ENCODE measurements around the gene AK1. TPM values are rescaled to one million over a fixed set of nuclear protein-coding genes. Genes with fewer than 3 reads are reported as not detected.

The AK1 gene
- total RNA-seq, 1 experiment from 2014 or later, result 62.1 TPM

DNA sequence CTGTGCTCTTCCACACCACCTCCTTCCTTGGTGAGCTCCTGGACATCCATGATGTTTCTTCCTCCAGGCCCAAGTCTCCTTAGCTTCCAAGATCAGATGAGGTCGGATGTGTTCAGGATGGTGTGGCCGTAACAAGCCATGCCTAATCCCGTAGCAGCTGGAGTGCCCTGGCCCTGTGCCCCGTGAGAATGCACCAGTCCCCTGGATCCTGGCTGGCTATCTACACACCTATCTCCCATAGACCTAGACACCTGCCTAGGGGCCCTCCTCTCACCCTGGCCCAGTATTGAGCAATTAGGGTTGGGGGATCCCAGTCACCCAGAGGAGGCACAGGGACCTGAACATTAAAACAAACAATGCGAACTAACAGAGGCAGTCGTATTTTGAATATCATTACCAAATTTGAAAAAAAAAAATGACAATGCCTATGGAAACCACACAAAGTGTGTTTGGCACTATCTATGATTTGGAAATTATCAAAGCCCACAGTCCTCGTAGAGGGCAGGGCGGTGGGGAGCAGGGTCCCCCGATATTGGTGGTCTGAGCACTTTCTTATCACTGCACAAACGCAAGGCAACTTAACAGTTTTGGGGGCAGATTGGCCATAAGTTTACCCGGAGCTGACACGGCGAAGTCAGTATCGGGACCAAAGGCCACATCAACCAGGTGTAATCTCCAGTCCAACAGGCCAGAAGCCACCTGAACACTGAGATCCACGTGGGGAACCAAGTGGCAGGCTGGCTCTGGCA is 36.2 kb downstream of the AK1 start:
- DNase-seq (ENCODE audit: low read depth, low spot score), result no peak
- BruUV-seq (replicated peaks), result no TSS peak
- ChIA-PET POLR2A (no interaction called here), CTCF (no interaction called here)
- Histone ChIP-seq H3K9me3 (ENCODE audit: control insufficient read depth, insufficient read depth, low read depth, low read length) (no peaks in the 10 kb centered on the region), H3K36me3 (ENCODE audit: control insufficient read depth, insufficient read depth, low read length) (no peaks in the 10 kb centered on the region), H3K27ac (ENCODE audit: low read length) (no peak overlapping the region), H3K4me1 (ENCODE audit: control insufficient read depth, insufficient read depth, low read length) (peaks cover 2% of the 10 kb centered on the region; the same call in 1 of the 2 replicates), H3K4me3 (ENCODE audit: low read depth in 2 of 2, low read length in 2 of 2) (no peak overlapping the region), H3K27me3 (ENCODE audit: control insufficient read depth, insufficient read depth, low read length) (no peaks in the 10 kb centered on the region)
- intact Hi-C loops (cut with micrococcal nuclease; ENCODE audit: unreplicated experiment) (no loop called here), in situ Hi-C loops (cut with HindIII; ENCODE audit: low pct_unique_long_range_greater_than_20kb, low sequenced_read_pairs) (no loop called here)
- ATAC-seq, result no peak
- TF ChIP-seq REST (IDR thresholded peaks at IDR 0.05; ENCODE audit: insufficient read depth in 1 of 2, low read depth in 2 of 2, low read length in 1 of 2) (no peak), POLR2AphosphoS5 (IDR thresholded peaks at IDR 0.05; ENCODE audit: low read depth, low read length) (no peak), SIN3A (IDR thresholded peaks at IDR 0.05; ENCODE audit: borderline replicate concordance, insufficient read depth, low read depth, low read length) (no peak), TCF7L2 (IDR thresholded peaks at IDR 0.05; ENCODE audit: low read depth, low read length) (no peak)
- TF ChIP-seq, protein P1, sequence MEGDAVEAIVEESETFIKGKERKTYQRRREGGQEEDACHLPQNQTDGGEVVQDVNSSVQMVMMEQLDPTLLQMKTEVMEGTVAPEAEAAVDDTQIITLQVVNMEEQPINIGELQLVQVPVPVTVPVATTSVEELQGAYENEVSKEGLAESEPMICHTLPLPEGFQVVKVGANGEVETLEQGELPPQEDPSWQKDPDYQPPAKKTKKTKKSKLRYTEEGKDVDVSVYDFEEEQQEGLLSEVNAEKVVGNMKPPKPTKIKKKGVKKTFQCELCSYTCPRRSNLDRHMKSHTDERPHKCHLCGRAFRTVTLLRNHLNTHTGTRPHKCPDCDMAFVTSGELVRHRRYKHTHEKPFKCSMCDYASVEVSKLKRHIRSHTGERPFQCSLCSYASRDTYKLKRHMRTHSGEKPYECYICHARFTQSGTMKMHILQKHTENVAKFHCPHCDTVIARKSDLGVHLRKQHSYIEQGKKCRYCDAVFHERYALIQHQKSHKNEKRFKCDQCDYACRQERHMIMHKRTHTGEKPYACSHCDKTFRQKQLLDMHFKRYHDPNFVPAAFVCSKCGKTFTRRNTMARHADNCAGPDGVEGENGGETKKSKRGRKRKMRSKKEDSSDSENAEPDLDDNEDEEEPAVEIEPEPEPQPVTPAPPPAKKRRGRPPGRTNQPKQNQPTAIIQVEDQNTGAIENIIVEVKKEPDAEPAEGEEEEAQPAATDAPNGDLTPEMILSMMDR (IDR thresholded peaks at IDR 0.05), result no peak

DNA sequence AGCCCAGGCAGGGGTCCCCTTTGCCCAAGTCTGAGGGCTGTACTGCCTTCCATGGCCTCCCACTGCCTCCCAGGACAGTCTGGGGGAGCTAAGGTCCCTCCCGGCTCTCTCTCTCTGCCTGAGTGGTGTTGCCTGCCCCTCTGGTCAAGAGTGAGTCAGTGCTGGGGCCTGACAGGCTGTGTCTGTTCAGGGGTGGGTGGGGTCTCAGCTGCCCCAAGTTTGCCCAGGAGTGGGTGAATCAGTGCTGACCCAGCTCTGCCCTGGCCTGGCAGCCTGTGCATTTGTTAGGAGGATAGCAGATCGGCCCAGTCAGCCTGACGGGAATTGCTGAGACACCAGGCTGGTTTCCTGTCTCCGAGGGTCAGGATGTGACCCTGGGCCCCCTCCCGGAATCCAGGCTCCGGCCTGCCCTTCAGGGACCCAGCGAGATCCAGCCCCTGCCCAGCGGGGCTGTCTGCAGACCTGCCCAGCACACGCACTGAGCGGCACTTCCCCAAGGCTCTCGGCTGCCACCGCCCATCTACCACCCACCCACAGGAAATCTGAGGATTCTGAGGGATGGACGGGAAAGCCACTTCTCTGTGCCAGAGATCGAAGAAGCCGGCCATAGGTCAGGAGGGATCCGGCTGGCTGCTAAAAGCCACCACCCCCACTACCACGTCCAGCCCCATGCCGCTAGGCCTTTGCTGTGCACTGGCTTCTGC is 38.9 kb downstream of the AK1 start:
- H3K4me3 ChIP-seq (ENCODE audit: low read depth in 2 of 2, low read length in 2 of 2), result no peak overlapping the region
- BruUV-seq (replicated peaks), result no TSS peak
- no peak overlapping the region for H3K27ac ChIP-seq (ENCODE audit: low read length)
- TF ChIP-seq, protein P1 (IDR thresholded peaks at IDR 0.05), result no peak
- TF ChIP-seq POLR2AphosphoS5 (IDR thresholded peaks at IDR 0.05; ENCODE audit: low read depth, low read length), result no peak
- no peak for TF ChIP-seq SIN3A (IDR thresholded peaks at IDR 0.05; ENCODE audit: borderline replicate concordance, insufficient read depth, low read depth, low read length)
- TF ChIP-seq TCF7L2 (IDR thresholded peaks at IDR 0.05; ENCODE audit: low read depth, low read length), result no peak
- no peak for TF ChIP-seq REST (IDR thresholded peaks at IDR 0.05; ENCODE audit: insufficient read depth in 1 of 2, low read depth in 2 of 2, low read length in 1 of 2)
- H3K4me1 ChIP-seq (ENCODE audit: control insufficient read depth, insufficient read depth, low read length), result peaks cover 4% of the 10 kb centered on the region; the same call in 1 of the 2 replicates
- intact Hi-C loops (cut with micrococcal nuclease; ENCODE audit: unreplicated experiment), result no loop called here
- peak; percentile 64 for ATAC-seq
- in situ Hi-C loops (cut with HindIII; ENCODE audit: low pct_unique_long_range_greater_than_20kb, low sequenced_read_pairs), result no loop called here
- peak; percentile 8 for DNase-seq (ENCODE audit: low read depth, low spot score)
- H3K27me3 ChIP-seq (ENCODE audit: control insufficient read depth, insufficient read depth, low read length), result no peaks in the 10 kb centered on the region
- no peaks in the 10 kb centered on the region for H3K9me3 ChIP-seq (ENCODE audit: control insufficient read depth, insufficient read depth, low read depth, low read length)
- POLR2A ChIA-PET, result no interaction called here
- CTCF ChIA-PET, result no interaction called here
- no peaks in the 10 kb centered on the region for H3K36me3 ChIP-seq (ENCODE audit: control insufficient read depth, insufficient read depth, low read length)

Measured in Panc1 (cell line).